Endodermal cell (in vitro differentiated cells): ENCODE results near the gene MFSD6L. TPM values are rescaled to one million over a fixed set of nuclear protein-coding genes. Genes with fewer than 3 reads are reported as not detected.

ENCODE experiments used
- DNase-seq: peaks from one replicate; pipeline ENCODE4 v3.0.0-alpha.2; 2017
- H3K27ac ChIP-seq: 2 replicates; pipeline ENCODE4 v1.5.1; 2013; ENCODE audit warnings: mild to moderate bottlenecking, low read depth, low read length, moderate library complexity
- H3K27me3 ChIP-seq: 2 replicates; pipeline ENCODE4 v1.6.1; 2013; ENCODE audit warnings: mild to moderate bottlenecking, low read length, moderate library complexity; ENCODE audit not compliant: insufficient read depth, control insufficient read depth, poor library complexity, severe bottlenecking
- H3K36me3 ChIP-seq: 2 replicates; pipeline ENCODE4 v1.7.0; 2013; ENCODE audit warnings: mild to moderate bottlenecking, low read length, moderate library complexity; ENCODE audit not compliant: control insufficient read depth, insufficient read depth
- H3K4me1 ChIP-seq: one replicate; pipeline ENCODE4 v1.7.0; 2013; ENCODE audit warnings: low read length; ENCODE audit not compliant: control insufficient read depth, insufficient read depth
- H3K4me3 ChIP-seq: 2 replicates; pipeline ENCODE4 v1.5.1; 2013; ENCODE audit warnings: mild to moderate bottlenecking, low read length, moderate library complexity
- H3K9ac ChIP-seq: 2 replicates; pipeline ENCODE4 v1.6.1; 2013; ENCODE audit warnings: mild to moderate bottlenecking, low read length, moderate library complexity; ENCODE audit not compliant: poor library complexity, severe bottlenecking; ENCODE audit errors: extremely low read depth
- H3K9me3 ChIP-seq: 2 replicates; pipeline ENCODE4 v1.6.1; 2013; ENCODE audit warnings: mild to moderate bottlenecking, low read length, moderate library complexity; ENCODE audit not compliant: control insufficient read depth
- H3K27ac Mint-ChIP-seq: 2 replicates; pipeline ENCODE4 v1.8.0; 2020; ENCODE audit warnings: mixed read lengths
- H3K27me3 Mint-ChIP-seq: 2 replicates; pipeline ENCODE4 v1.8.0; 2021; ENCODE audit warnings: mild to moderate bottlenecking, mixed read lengths; ENCODE audit not compliant: insufficient read depth
- H3K36me3 Mint-ChIP-seq: 2 replicates; pipeline ENCODE4 v1.8.0; 2020; ENCODE audit warnings: low read depth, mixed read lengths
- H3K4me1 Mint-ChIP-seq: 2 replicates; pipeline ENCODE4 v1.8.0; 2020; ENCODE audit warnings: mixed read lengths
- H3K4me3 Mint-ChIP-seq: 2 replicates; pipeline ENCODE4 v1.8.0; 2020; ENCODE audit warnings: mild to moderate bottlenecking, moderate library complexity, mixed read lengths
- H3K9me3 Mint-ChIP-seq: 2 replicates; pipeline ENCODE4 v1.8.0; 2020; ENCODE audit warnings: mild to moderate bottlenecking, mixed read lengths
- CTCF ChIP-seq: fragments of 200-600 bp; sonication (generic); conservative IDR thresholded peaks from 2 replicates; pipeline ENCODE4 v1.5.0; 2021; ENCODE audit warnings: antibody characterized with exemption, mild to moderate bottlenecking
- WGBS, 2 experiments: methylation state at CpG; one replicate each; pipeline versions ENCODE4 v1.1.5 to v1.1.7; 2013; ENCODE audit warnings: missing lambda C conversion rate in 2 of 2, mixed read lengths in 1 of 2; ENCODE audit not compliant: insufficient coverage in 1 of 2, insufficient read length in 1 of 2; 5-methylcytosine and 5-hydroxymethylcytosine counted together
- total RNA-seq, 2 donors: library from RNA; stranded (reverse); fragmentation: NEBNext Ultra II Directional in 1 of 2; extraction: Animal tissue kit (Norgen Biotek cat#: 25700) in 1 of 2; gene quantifications; 2 replicates in 1 of 2; 3 replicates in 1 of 2; pipeline ENCODE4 v1.2.1, GENCODE V29; 2021

MFSD6L gene
- total RNA-seq, 2 donors from 2014 or later, result 3.3 to 5.1 TPM

GRCh38 chr17:8836821-8837562 is 37.8 kb upstream of the MFSD6L start:
- H3K27me3 Mint-ChIP-seq, result no peaks in the 10 kb centered on the region

GRCh38 chr17:8835631-8836364 is 36.6 kb upstream of the MFSD6L start:
- Histone ChIP-seq H3K27ac (no peak overlapping the region), H3K9ac (no peak overlapping the region), H3K4me1 (no peaks in the 10 kb centered on the region), H3K36me3 (no peaks in the 10 kb centered on the region), H3K4me3 (no peak overlapping the region), H3K27me3 (no peaks in the 10 kb centered on the region), H3K9me3 (no peaks in the 10 kb centered on the region)
- no peak overlapping the region for H3K27ac Mint-ChIP-seq
- DNase-seq, result peak; percentile 36
- peaks cover 11% of the 10 kb centered on the region for H3K4me1 Mint-ChIP-seq
- H3K36me3 Mint-ChIP-seq, result peaks cover 3% of the 10 kb centered on the region
- no peak overlapping the region for H3K4me3 Mint-ChIP-seq
- no peaks in the 10 kb centered on the region for H3K27me3 Mint-ChIP-seq
- TF ChIP-seq CTCF, result no peak
- H3K9me3 Mint-ChIP-seq, result no peaks in the 10 kb centered on the region
- 96 to 100% methylated on average over 2 to 6 of the region's 6 CpGs for WGBS, 2 experiments

More at GRCh38 chr17:8836821-8837562, 37.8 kb upstream of the MFSD6L start:
- 91 to 95% methylated on average over 6 to 13 of the region's 15 CpGs for WGBS, 2 experiments
- no peaks in the 10 kb centered on the region for H3K27me3 ChIP-seq
- Mint-ChIP-seq H3K4me3 (no peak overlapping the region), H3K36me3 (peaks cover 7% of the 10 kb centered on the region), H3K9me3 (no peaks in the 10 kb centered on the region), H3K27ac (no peak overlapping the region), H3K4me1 (peaks cover 11% of the 10 kb centered on the region)
- TF ChIP-seq CTCF, result no peak
- H3K4me3 ChIP-seq, result no peak overlapping the region
- H3K9me3 ChIP-seq, result peaks cover 6% of the 10 kb centered on the region
- H3K36me3 ChIP-seq, result no peaks in the 10 kb centered on the region
- no peaks in the 10 kb centered on the region for H3K4me1 ChIP-seq
- H3K9ac ChIP-seq, result no peak overlapping the region
- no peak overlapping the region for H3K27ac ChIP-seq
- no peak for DNase-seq

- peaks cover 3% of the 10 kb centered on the region for H3K36me3 Mint-ChIP-seq
- H3K4me3 ChIP-seq, result no peak overlapping the region
- H3K4me3 Mint-ChIP-seq, result no peak overlapping the region
- TF ChIP-seq CTCF, result no peak
- no peaks in the 10 kb centered on the region for H3K27me3 Mint-ChIP-seq
- no peaks in the 10 kb centered on the region for H3K27me3 ChIP-seq
- peaks cover 11% of the 10 kb centered on the region for H3K4me1 Mint-ChIP-seq
- H3K4me1 ChIP-seq, result no peaks in the 10 kb centered on the region
- H3K9me3 Mint-ChIP-seq, result no peaks in the 10 kb centered on the region
- H3K9me3 ChIP-seq, result no peaks in the 10 kb centered on the region
- no peak overlapping the region for H3K9ac ChIP-seq
- peak; percentile 41 for DNase-seq
- no peak overlapping the region for H3K27ac ChIP-seq
- H3K36me3 ChIP-seq, result no peaks in the 10 kb centered on the region
- no peak overlapping the region for H3K27ac Mint-ChIP-seq
- 88 to 95% methylated on average over 11 to 14 of the region's 14 CpGs for WGBS, 2 experiments
These were observed 35.9 kb upstream of the MFSD6L start for GRCh38 chr17:8835106-8835505.
